Measurements from ENCODE around the gene STK32B.

GRCh38 chr4:5014007-5014682, 37.1 kb upstream of the STK32B start:
- TF ChIP-seq FOSL2 (IDR thresholded peaks at IDR 0.05; ENCODE audit: borderline replicate concordance, low read depth) (no peak), ZBTB33 (IDR thresholded peaks at IDR 0.05; ENCODE audit: borderline replicate concordance, low read depth) (no peak), NFIC (IDR thresholded peaks at IDR 0.05; ENCODE audit: borderline replicate concordance) (no peak), MAX (IDR thresholded peaks at IDR 0.05; ENCODE audit: low read depth) (no peak), USF2 (IDR thresholded peaks at IDR 0.05; ENCODE audit: borderline replicate concordance, low read depth, low read length) (no peak)
- TF ChIP-seq, protein P1, sequence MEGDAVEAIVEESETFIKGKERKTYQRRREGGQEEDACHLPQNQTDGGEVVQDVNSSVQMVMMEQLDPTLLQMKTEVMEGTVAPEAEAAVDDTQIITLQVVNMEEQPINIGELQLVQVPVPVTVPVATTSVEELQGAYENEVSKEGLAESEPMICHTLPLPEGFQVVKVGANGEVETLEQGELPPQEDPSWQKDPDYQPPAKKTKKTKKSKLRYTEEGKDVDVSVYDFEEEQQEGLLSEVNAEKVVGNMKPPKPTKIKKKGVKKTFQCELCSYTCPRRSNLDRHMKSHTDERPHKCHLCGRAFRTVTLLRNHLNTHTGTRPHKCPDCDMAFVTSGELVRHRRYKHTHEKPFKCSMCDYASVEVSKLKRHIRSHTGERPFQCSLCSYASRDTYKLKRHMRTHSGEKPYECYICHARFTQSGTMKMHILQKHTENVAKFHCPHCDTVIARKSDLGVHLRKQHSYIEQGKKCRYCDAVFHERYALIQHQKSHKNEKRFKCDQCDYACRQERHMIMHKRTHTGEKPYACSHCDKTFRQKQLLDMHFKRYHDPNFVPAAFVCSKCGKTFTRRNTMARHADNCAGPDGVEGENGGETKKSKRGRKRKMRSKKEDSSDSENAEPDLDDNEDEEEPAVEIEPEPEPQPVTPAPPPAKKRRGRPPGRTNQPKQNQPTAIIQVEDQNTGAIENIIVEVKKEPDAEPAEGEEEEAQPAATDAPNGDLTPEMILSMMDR (IDR thresholded peaks at IDR 0.05), result no peak

All from SK-N-SH (cell line).